HepG2 (cell line): ENCODE data around the gene SH2B2. TPM values are rescaled to one million over a fixed set of nuclear protein-coding genes. Genes with fewer than 3 reads are reported as not detected.
A peak's percentile ranks its signal among the peaks of the same experiment; 100 is the strongest.

Experiments
- ARNTL ChIP-seq: sonication (generic); formaldehyde crosslinking; IDR thresholded peaks from 2 replicates; pipeline ENCODE4 v1.4.0; 2020; ENCODE audit warnings: mild to moderate bottlenecking, missing genetic modification reagents
- BCL6 ChIP-seq: IDR thresholded peaks from 2 replicates; pipeline ENCODE4 v1.6.1; 2016; ENCODE audit warnings: missing genetic modification reagents, missing compliant biosample characterization
- CC2D1A ChIP-seq: sonication (generic); formaldehyde crosslinking; IDR thresholded peaks from 2 replicates; pipeline ENCODE4 v1.8.1; 2023; ENCODE audit warnings: mild to moderate bottlenecking, missing genetic modification reagents
- MEF2D ChIP-seq: sonication (generic); formaldehyde crosslinking; IDR thresholded peaks from 2 replicates; pipeline ENCODE4 v1.5.1; 2020; ENCODE audit warnings: mild to moderate bottlenecking, missing genetic modification reagents
- NFE2L1 ChIP-seq: sonication (generic); formaldehyde crosslinking; IDR thresholded peaks from 2 replicates; pipeline ENCODE4 v1.4.0; 2020; ENCODE audit warnings: missing genetic modification reagents, mild to moderate bottlenecking, borderline replicate concordance
- PAF1 ChIP-seq: IDR thresholded peaks from 2 replicates; pipeline ENCODE4 v1.6.1; 2016; ENCODE audit warnings: missing genetic modification reagents, missing compliant biosample characterization
- RXRB ChIP-seq: IDR thresholded peaks from 2 replicates; pipeline ENCODE4 v1.6.1; 2016; ENCODE audit warnings: borderline replicate concordance, missing genetic modification reagents, missing compliant biosample characterization
- SRF ChIP-seq: IDR thresholded peaks from 2 replicates; pipeline ENCODE4 v1.6.1; 2011; ENCODE audit warnings: mild to moderate bottlenecking, low read depth, low read length, moderate library complexity
- XBP1 ChIP-seq: sonication (generic); formaldehyde crosslinking; IDR thresholded peaks from 2 replicates; pipeline ENCODE4 v1.5.0; 2020; ENCODE audit warnings: missing genetic modification reagents
- ZNF598 ChIP-seq: sonication (generic); formaldehyde crosslinking; IDR thresholded peaks from 2 replicates; pipeline ENCODE4 v1.5.1; 2020; ENCODE audit warnings: mild to moderate bottlenecking, missing genetic modification reagents, borderline replicate concordance
- ZNF629 ChIP-seq: sonication (generic); formaldehyde crosslinking; conservative IDR thresholded peaks from 2 replicates; pipeline ENCODE4 v1.5.0; 2020; ENCODE audit warnings: missing genetic modification reagents
- polyA plus RNA-seq, 8 experiments: library from polyadenylated mRNA; depleted of rRNA in 3 of 8; stranded (reverse) in 7 of 8; unstranded in 1 of 8; fragments of >200 nt; fragmentation: Illumina TruSeq in 4 of 8; extraction: Trizol in 4 of 8; gene quantifications; 2 replicates each; pipeline versions ENCODE4 v1.2.1 to v1.2.3, GENCODE V29; 2011 to 2016; ENCODE audit warnings: low read depth in 4 of 8, missing spikeins in 1 of 8, mixed read lengths in 1 of 8; ENCODE audit not compliant: insufficient read depth in 1 of 8
- total RNA-seq, 5 experiments: library from RNA; depleted of rRNA; stranded (reverse); fragments of >200 nt; fragmentation: Illumina TruSeq; extraction: Trizol; gene quantifications; 2 replicates each; pipeline ENCODE4 v1.2.3, GENCODE V29; 2016; ENCODE audit warnings: low read depth in 1 of 5
- TF ChIP-seq, protein P1 (sequence below): sonication (generic); formaldehyde crosslinking; IDR thresholded peaks from 2 replicates; pipeline ENCODE4 v1.4.0; 2020; ENCODE audit warnings: low read depth, missing genetic modification reagents
- TF ChIP-seq, protein P2 (sequence below): IDR thresholded peaks from 2 replicates; pipeline ENCODE4 v1.6.1; 2016; ENCODE audit warnings: low read depth, missing genetic modification reagents, missing compliant biosample characterization
- TF ChIP-seq, protein P3 (sequence below), 2 experiments: sonication (generic) in 1 of 2; formaldehyde crosslinking in 1 of 2; IDR thresholded peaks; 2 replicates each; pipeline versions ENCODE4 v1.4.0 to v1.6.1; 2018 to 2020; ENCODE audit warnings: missing genetic modification reagents in 2 of 2, borderline replicate concordance in 1 of 2, low read depth in 1 of 2, mild to moderate bottlenecking in 1 of 2, missing biosample characterization in 1 of 2
- TF ChIP-seq, protein P4 (sequence below): sonication (generic); formaldehyde crosslinking; IDR thresholded peaks from 2 replicates; pipeline ENCODE4 v1.4.0; 2020; ENCODE audit warnings: missing genetic modification reagents, borderline replicate concordance

SH2B2 gene
- total and polyA plus RNA-seq, 2 of the 13 experiments (the other 11 are each of a cell fraction or from before 2014, with no cell fraction given): 0.46 to 1.3 TPM

DNA sequence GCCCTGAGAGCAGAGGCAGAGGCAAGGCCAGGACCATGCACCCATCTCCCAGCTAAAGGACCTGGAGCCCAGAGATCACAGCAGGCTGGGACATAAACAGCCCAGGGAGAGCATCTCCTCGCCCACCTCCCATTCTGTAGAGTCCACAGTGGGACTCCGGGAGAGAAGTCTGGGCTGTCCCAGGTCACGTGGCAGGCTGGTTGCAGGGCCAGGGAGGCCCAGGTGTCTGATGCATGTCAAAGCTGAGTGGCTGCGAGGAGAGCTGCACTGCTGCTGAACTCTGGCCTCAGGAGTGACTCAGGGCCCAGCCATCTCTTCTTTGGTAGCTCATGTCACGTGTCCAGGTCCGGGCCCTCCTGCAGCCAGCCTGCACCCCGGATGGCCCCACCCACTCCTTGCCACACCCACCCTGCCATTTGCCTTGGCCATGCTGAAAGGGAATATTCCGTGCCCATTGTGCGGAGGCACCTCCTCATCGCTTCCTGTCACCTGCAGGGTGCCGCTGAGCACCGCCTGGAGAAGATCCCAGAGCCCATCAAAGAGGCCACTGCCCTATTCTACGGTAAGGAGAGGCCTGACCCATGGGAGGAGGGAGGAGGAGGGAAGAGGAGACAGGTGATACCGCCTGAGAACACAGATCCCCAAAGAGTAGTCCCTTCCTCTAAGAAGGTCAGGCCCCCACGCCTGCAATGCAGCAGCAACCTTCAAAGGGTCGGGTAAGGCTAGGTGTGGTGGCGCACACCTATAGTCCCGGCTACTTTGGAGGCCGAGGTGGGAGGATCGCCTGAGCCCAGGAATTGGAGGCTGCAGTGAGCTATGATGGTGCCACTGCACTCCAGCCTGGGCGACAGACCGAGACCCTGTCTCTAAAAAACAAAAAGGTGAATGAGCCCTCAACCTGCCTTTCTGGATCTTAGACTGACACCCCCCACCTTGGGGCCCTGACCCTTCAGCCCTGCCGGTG, 12.6 kb upstream of the SH2B2 start (continued):
- TF ChIP-seq, protein P1, sequence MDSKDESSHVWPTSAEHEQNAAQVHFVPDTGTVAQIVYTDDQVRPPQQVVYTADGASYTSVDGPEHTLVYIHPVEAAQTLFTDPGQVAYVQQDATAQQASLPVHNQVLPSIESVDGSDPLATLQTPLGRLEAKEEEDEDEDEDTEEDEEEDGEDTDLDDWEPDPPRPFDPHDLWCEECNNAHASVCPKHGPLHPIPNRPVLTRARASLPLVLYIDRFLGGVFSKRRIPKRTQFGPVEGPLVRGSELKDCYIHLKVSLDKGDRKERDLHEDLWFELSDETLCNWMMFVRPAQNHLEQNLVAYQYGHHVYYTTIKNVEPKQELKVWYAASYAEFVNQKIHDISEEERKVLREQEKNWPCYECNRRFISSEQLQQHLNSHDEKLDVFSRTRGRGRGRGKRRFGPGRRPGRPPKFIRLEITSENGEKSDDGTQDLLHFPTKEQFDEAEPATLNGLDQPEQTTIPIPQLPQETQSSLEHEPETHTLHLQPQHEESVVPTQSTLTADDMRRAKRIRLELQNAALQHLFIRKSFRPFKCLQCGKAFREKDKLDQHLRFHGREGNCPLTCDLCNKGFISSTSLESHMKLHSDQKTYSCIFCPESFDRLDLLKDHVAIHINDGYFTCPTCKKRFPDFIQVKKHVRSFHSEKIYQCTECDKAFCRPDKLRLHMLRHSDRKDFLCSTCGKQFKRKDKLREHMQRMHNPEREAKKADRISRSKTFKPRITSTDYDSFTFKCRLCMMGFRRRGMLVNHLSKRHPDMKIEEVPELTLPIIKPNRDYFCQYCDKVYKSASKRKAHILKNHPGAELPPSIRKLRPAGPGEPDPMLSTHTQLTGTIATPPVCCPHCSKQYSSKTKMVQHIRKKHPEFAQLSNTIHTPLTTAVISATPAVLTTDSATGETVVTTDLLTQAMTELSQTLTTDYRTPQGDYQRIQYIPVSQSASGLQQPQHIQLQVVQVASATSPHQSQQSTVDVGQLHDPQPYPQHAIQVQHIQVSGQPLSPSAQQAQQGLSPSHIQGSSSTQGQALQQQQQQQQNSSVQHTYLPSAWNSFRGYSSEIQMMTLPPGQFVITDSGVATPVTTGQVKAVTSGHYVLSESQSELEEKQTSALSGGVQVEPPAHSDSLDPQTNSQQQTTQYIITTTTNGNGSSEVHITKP: no peak
- no peak for TF ChIP-seq XBP1 (CRISPR knock-in tag)
- peak; percentile 43; the same call in 1 of the 2 replicates for TF ChIP-seq NFE2L1 (CRISPR knock-in tag)
- no peak for TF ChIP-seq CC2D1A (CRISPR knock-in tag)
- TF ChIP-seq MEF2D: peak; percentile 74
- TF ChIP-seq, protein P2, sequence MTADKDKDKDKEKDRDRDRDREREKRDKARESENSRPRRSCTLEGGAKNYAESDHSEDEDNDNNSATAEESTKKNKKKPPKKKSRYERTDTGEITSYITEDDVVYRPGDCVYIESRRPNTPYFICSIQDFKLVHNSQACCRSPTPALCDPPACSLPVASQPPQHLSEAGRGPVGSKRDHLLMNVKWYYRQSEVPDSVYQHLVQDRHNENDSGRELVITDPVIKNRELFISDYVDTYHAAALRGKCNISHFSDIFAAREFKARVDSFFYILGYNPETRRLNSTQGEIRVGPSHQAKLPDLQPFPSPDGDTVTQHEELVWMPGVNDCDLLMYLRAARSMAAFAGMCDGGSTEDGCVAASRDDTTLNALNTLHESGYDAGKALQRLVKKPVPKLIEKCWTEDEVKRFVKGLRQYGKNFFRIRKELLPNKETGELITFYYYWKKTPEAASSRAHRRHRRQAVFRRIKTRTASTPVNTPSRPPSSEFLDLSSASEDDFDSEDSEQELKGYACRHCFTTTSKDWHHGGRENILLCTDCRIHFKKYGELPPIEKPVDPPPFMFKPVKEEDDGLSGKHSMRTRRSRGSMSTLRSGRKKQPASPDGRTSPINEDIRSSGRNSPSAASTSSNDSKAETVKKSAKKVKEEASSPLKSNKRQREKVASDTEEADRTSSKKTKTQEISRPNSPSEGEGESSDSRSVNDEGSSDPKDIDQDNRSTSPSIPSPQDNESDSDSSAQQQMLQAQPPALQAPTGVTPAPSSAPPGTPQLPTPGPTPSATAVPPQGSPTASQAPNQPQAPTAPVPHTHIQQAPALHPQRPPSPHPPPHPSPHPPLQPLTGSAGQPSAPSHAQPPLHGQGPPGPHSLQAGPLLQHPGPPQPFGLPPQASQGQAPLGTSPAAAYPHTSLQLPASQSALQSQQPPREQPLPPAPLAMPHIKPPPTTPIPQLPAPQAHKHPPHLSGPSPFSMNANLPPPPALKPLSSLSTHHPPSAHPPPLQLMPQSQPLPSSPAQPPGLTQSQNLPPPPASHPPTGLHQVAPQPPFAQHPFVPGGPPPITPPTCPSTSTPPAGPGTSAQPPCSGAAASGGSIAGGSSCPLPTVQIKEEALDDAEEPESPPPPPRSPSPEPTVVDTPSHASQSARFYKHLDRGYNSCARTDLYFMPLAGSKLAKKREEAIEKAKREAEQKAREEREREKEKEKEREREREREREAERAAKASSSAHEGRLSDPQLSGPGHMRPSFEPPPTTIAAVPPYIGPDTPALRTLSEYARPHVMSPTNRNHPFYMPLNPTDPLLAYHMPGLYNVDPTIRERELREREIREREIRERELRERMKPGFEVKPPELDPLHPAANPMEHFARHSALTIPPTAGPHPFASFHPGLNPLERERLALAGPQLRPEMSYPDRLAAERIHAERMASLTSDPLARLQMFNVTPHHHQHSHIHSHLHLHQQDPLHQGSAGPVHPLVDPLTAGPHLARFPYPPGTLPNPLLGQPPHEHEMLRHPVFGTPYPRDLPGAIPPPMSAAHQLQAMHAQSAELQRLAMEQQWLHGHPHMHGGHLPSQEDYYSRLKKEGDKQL: 0 out of 2 replicates have a peak, but pooled peaks have one; percentile 37
- TF ChIP-seq ZNF598: peak; percentile 30; the same call in 1 of the 2 replicates
- peak; percentile 67 for TF ChIP-seq ZNF629 (CRISPR knock-in tag)
- TF ChIP-seq, protein P3, sequence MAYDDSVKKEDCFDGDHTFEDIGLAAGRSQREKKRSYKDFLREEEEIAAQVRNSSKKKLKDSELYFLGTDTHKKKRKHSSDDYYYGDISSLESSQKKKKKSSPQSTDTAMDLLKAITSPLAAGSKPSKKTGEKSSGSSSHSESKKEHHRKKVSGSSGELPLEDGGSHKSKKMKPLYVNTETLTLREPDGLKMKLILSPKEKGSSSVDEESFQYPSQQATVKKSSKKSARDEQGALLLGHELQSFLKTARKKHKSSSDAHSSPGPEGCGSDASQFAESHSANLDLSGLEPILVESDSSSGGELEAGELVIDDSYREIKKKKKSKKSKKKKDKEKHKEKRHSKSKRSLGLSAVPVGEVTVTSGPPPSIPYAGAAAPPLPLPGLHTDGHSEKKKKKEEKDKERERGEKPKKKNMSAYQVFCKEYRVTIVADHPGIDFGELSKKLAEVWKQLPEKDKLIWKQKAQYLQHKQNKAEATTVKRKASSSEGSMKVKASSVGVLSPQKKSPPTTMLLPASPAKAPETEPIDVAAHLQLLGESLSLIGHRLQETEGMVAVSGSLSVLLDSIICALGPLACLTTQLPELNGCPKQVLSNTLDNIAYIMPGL (CRISPR knock-in tag; IDR thresholded peaks at IDR 0.05; ENCODE audit: borderline replicate concordance in 1 of 2, low read depth in 1 of 2): peak in 1 of 2 experiments; percentile 31; a peak in 1 of 4 replicates
- TF ChIP-seq, protein P4, sequence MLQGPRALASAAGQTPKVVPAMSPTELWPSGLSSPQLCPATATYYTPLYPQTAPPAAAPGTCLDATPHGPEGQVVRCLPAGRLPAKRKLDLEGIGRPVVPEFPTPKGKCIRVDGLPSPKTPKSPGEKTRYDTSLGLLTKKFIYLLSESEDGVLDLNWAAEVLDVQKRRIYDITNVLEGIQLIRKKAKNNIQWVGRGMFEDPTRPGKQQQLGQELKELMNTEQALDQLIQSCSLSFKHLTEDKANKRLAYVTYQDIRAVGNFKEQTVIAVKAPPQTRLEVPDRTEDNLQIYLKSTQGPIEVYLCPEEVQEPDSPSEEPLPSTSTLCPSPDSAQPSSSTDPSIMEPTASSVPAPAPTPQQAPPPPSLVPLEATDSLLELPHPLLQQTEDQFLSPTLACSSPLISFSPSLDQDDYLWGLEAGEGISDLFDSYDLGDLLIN (CRISPR knock-in tag): no peak
- TF ChIP-seq BCL6 (CRISPR knock-in tag): peak; percentile 44
- TF ChIP-seq SRF: no peak
- TF ChIP-seq PAF1: no peak
- TF ChIP-seq ARNTL (CRISPR knock-in tag): peak; percentile 99
- peak; percentile 76 for TF ChIP-seq RXRB
